Activated naive CD8-positive, alpha-beta T cell treated with anti-CD3 and anti-CD28 coated beads, Interleukin-2, amount 50 U/mL, for 24 hours (primary cell): ENCODE measurements around the gene PJA2.
"Not testable (repeated sequence)": the region's sequence is repeated elsewhere in the genome, so short reads cannot be mapped to it uniquely, and the experiment has no call there.

Source experiments
- ATAC-seq: fragments of 150-1000 bp; cut with Tn5 transposase; one replicate; pipeline ENCODE4 v1.10.0; 2021
- DNase-seq: peaks from one replicate; pipeline ENCODE4 v3.0.0; 2021
- H3K27ac Mint-ChIP-seq: one replicate; pipeline ENCODE4 v1.8.0; 2021; ENCODE audit warnings: mild to moderate bottlenecking, mixed read lengths
- H3K27me3 Mint-ChIP-seq: one replicate; pipeline ENCODE4 v1.8.0; 2021; ENCODE audit warnings: mixed read lengths
- H3K36me3 Mint-ChIP-seq: one replicate; pipeline ENCODE4 v1.8.0; 2021; ENCODE audit warnings: low read depth, mixed read lengths
- H3K4me1 Mint-ChIP-seq: one replicate; pipeline ENCODE4 v1.8.0; 2021; ENCODE audit warnings: mixed read lengths
- H3K4me3 Mint-ChIP-seq: one replicate; pipeline ENCODE4 v1.8.0; 2021; ENCODE audit warnings: mild to moderate bottlenecking, moderate library complexity, mixed read lengths
- H3K9me3 Mint-ChIP-seq: one replicate; pipeline ENCODE4 v1.8.0; 2021; ENCODE audit warnings: mixed read lengths

The PJA2 gene

GRCh38 chr5:109286628-109287027 is 123.1 kb downstream of the PJA2 start:
- not testable (repeated sequence) for ATAC-seq, H3K4me3 Mint-ChIP-seq, H3K27ac Mint-ChIP-seq, H3K27me3 Mint-ChIP-seq, H3K4me1 Mint-ChIP-seq, DNase-seq
- Mint-ChIP-seq H3K36me3 (peaks cover 32% of the 10 kb centered on the region), H3K9me3 (peaks cover 34% of the 10 kb centered on the region)
